Embryonic facial prominence (tissue), 1 donor: ENCODE measurements around the gene OR10H1.
"Not testable (repeated sequence)": the region's sequence is repeated elsewhere in the genome, so short reads cannot be mapped to it uniquely, and the experiment has no call there.

ENCODE experiments used
- DNase-seq: peaks from one replicate; pipeline ENCODE4 v3.0.0-alpha.2; 2016; ENCODE audit errors: extremely low spot score

OR10H1 gene

DNA sequence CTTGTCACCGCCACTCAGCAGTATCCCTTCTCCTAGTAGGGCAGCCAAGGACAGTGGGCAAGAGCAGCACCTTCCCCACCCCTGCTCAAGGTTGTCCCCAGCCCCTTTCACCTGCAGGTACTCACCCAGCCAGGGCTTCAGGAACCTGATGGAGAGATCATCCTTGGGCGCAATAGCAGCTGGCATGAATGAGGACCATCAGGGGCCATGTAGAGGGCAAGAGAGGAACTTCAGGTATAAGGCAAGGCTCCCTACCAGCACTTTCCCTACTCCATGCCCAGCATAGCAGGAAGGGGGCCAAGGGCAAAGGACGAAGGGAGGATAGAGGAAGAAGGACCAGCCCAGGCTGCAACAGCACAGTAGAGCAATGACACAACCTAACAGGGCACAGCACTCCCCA is 41.3 kb downstream of the OR10H1 start:
- DNase-seq: not testable (repeated sequence)

DNA sequence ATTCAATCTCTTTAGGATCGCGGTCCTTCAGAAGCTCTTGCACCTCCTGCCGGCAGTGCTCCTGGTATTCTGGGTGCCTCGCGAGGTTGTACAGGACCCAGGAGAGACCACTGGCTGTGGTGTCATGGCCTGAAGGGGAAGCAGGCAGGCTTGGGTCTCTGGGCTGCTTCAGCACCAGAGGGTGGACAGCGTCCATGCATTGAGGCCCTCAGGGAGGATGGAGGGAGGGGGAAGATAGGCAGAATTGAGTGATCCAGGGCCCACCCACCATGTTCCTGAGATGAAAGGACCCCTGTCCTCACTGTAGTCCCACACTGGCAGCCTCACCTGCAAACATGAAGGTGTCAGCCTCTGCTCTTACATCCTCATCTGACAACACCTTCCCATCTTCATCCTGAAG is 45.9 kb downstream of the OR10H1 start:
- no peak for DNase-seq

DNA sequence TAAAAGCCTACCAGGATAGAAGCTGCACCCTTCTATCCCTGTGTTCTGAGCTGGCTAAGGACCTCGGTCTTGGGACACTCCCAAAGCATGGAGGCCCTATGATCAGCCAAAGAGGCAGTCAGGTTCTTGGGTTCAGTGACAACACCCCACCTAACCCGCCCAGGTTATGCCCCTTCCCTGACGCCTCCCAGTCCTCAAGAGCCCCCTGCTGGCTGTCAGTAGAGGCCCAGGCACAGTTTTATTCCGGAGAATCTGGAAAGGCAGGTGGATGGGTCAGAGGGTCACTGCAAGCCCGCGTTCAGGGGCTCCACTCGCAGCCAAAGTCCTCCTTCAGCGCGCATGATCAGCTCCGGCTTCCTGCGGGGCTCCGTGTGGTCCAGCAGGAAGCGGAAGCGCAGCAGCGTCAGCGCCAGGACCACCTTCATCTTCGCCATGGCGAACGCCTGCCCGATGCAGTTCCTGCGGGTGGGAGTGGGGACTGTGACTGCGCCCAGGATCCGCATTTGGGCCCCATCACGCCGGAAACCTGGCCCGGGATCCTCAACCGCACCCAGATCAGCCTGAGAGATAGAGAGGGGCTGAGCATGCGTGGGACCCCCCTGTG is 55.4 kb downstream of the OR10H1 start:
- no peak for DNase-seq

DNA sequence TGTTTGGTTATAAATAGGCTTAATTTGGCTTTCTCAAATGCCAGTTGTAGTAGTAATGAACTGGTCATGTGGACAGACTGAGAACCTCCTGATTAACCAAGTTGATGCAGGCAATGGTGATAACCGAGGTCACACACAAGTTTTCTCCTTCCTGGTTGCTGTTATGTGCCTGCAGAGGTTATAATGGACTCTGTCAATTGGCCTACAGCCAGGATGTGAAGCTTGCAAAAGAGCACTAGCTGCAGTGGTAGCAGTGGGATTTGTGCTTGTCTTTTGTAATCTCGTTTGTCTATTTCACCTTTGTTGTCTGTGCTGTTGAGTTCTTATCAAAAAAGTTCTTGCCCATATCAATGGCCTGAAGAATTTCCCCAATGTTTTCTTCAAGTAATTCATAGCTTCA is 57.1 kb downstream of the OR10H1 start:
- no peak for DNase-seq
